Endothelial cell of umbilical vein (primary cell): ENCODE measurements around the gene SMAD3. TPM values are rescaled to one million over a fixed set of nuclear protein-coding genes. Genes with fewer than 3 reads are reported as not detected.

Experiments used
- BruUV-seq: library from RNA; stranded (reverse); fragments of 400-500 nt; replicated peaks from 2 replicates; lab custom pipeline; 2021; lab: Mats Ljungman, UMichigan
- CTCF ChIA-PET: fragments of 300-600, 350-600 bp; sonication (Branson Sonifier 250); formaldehyde crosslinking; loops from one replicate; lab custom pipeline; 2021; ENCODE audit warnings: antibody characterized with exemption, inconsistent platforms; lab: Charles Lee
- POLR2A ChIA-PET: fragments of 300-600, 350-600 bp; sonication (Branson Sonifier 250); formaldehyde crosslinking; loops from one replicate; lab custom pipeline; 2021; ENCODE audit warnings: antibody characterized with exemption, inconsistent platforms; lab: Charles Lee
- DNase-seq: peaks from one replicate; pipeline ENCODE4 v3.0.0-alpha.2; 2011; ENCODE audit warnings: low read depth, low spot score
- FAIRE-seq: peaks from 2 replicates; lab custom pipeline; 2011; peaks lifted over from hg19 to GRCh38; lab: Jason Lieb, UNC
- H2AFZ ChIP-seq: 2 replicates; pipeline ENCODE4 v1.6.0; 2012; ENCODE audit warnings: low read depth, low read length, control low read depth, inconsistent platforms
- H3K27ac ChIP-seq: 2 replicates; pipeline ENCODE4 v1.5.1; 2011; ENCODE audit warnings: low read depth, mild to moderate bottlenecking, control low read depth, low read length, moderate library complexity; ENCODE audit not compliant: insufficient read depth
- H3K27me3 ChIP-seq, 2 experiments: 2 replicates each; pipeline versions ENCODE4 v1.6.0 to v1.6.1; 2011; ENCODE audit warnings: low read length in 2 of 2, mixed read lengths in 1 of 2; ENCODE audit not compliant: control insufficient read depth in 2 of 2, insufficient read depth in 2 of 2
- H3K36me3 ChIP-seq, 2 experiments: 2 replicates in 1 of 2; 3 replicates in 1 of 2; pipeline ENCODE4 v1.5.1; 2011; ENCODE audit warnings: low read length in 2 of 2, mild to moderate bottlenecking in 1 of 2, moderate library complexity in 1 of 2; ENCODE audit not compliant: control insufficient read depth in 2 of 2, insufficient read depth in 2 of 2; ENCODE audit errors: extremely low read depth in 1 of 2
- H3K4me1 ChIP-seq: 3 replicates; pipeline ENCODE4 v1.5.1; 2011; ENCODE audit warnings: mild to moderate bottlenecking, low read length; ENCODE audit not compliant: control insufficient read depth, insufficient read depth; ENCODE audit errors: extremely low read depth
- H3K4me2 ChIP-seq: 2 replicates; pipeline ENCODE4 v1.6.1; 2011; ENCODE audit warnings: low read length, control low read depth, mixed read lengths; ENCODE audit not compliant: insufficient read depth
- H3K4me3 ChIP-seq, 3 experiments: fragments of 200-600 bp in 1 of 3; sonication (generic), shearing (Covaris generic) in 1 of 3; replicated peaks in 1 of 3; 2 replicates each; pipeline ENCODE4 v1.5.1; 2011 to 2016; ENCODE audit warnings: control low read depth in 3 of 3, low read length in 3 of 3, mild to moderate bottlenecking in 2 of 3, inconsistent platforms in 1 of 3, low read depth in 1 of 3, moderate library complexity in 1 of 3; ENCODE audit not compliant: insufficient read depth in 1 of 3
- H3K79me2 ChIP-seq: 2 replicates; pipeline ENCODE4 v1.6.0; 2012; ENCODE audit warnings: low read length, inconsistent platforms; ENCODE audit not compliant: control insufficient read depth, insufficient read depth
- H3K9ac ChIP-seq: replicated peaks from 2 replicates; pipeline ENCODE3; 2011; ENCODE audit warnings: low read length, control low read depth; ENCODE audit not compliant: insufficient read depth; ENCODE audit errors: extremely low read depth
- H3K9me1 ChIP-seq: replicated peaks from 3 replicates; pipeline ENCODE4 v1.6.0; 2011; ENCODE audit warnings: mild to moderate bottlenecking, low read length; ENCODE audit not compliant: control insufficient read depth, insufficient read depth; ENCODE audit errors: extremely low read depth
- H3K9me3 ChIP-seq: replicated peaks from 2 replicates; pipeline ENCODE4 v1.5.1; 2012; ENCODE audit warnings: low read length, inconsistent platforms; ENCODE audit not compliant: control insufficient read depth, insufficient read depth
- H4K20me1 ChIP-seq: replicated peaks from 2 replicates; pipeline ENCODE3; 2011; ENCODE audit warnings: mild to moderate bottlenecking, low read length; ENCODE audit not compliant: control insufficient read depth, insufficient read depth; ENCODE audit errors: extremely low read depth
- FOS ChIP-seq: IDR thresholded peaks from 2 replicates; pipeline ENCODE4 v1.6.1; 2011; ENCODE audit warnings: mild to moderate bottlenecking, low read length, moderate library complexity, borderline replicate concordance; ENCODE audit not compliant: insufficient read depth
- JUN ChIP-seq: IDR thresholded peaks from 2 replicates; pipeline ENCODE4 v1.6.1; 2011; ENCODE audit warnings: borderline replicate concordance, low read depth; ENCODE audit not compliant: insufficient read length, insufficient read depth
- MYC ChIP-seq: IDR thresholded peaks from one replicate; pipeline ENCODE4 v1.6.1; 2011; ENCODE audit warnings: mild to moderate bottlenecking, low read depth, low read length
- POLR2AphosphoS5 ChIP-seq: IDR thresholded peaks from 2 replicates; pipeline ENCODE4 v1.6.1; 2012; ENCODE audit warnings: low read depth, mild to moderate bottlenecking, control low read depth, low read length, moderate library complexity; ENCODE audit not compliant: insufficient read depth
- dilution Hi-C: fragments of 300-500 bp; cut with MboI; formaldehyde crosslinking; loops from one replicate; pipeline ENCODE4 v1.15.0; 2019; ENCODE audit warnings: low sequenced_read_pairs; ENCODE audit not compliant: extremely low pct_ligation_motif_present
- intact Hi-C: fragments of 100-400 bp; cut with micrococcal nuclease; formaldehyde crosslinking; loops from one replicate; pipeline ENCODE4 v1.10.0; 2022
- polyA plus RNA-seq, 4 experiments: library from polyadenylated mRNA; depleted of rRNA in 3 of 4; stranded (reverse) in 3 of 4; unstranded in 1 of 4; fragments of >200 nt; gene quantifications; 2 replicates each; pipeline versions ENCODE4 v1.2.1 to v1.2.3, GENCODE V29; 2011 to 2012; ENCODE audit warnings: missing spikeins in 1 of 4
- total RNA-seq: library from RNA; stranded (reverse); gene quantifications from 2 replicates; pipeline ENCODE4 v1.2.3, GENCODE V29; 2021

Gene SMAD3
- total and polyA plus RNA-seq, 2 donors (not counting 3 experiments of a cell fraction or from before 2014, with no cell fraction given): 56.4 to 88.2 TPM

DNA sequence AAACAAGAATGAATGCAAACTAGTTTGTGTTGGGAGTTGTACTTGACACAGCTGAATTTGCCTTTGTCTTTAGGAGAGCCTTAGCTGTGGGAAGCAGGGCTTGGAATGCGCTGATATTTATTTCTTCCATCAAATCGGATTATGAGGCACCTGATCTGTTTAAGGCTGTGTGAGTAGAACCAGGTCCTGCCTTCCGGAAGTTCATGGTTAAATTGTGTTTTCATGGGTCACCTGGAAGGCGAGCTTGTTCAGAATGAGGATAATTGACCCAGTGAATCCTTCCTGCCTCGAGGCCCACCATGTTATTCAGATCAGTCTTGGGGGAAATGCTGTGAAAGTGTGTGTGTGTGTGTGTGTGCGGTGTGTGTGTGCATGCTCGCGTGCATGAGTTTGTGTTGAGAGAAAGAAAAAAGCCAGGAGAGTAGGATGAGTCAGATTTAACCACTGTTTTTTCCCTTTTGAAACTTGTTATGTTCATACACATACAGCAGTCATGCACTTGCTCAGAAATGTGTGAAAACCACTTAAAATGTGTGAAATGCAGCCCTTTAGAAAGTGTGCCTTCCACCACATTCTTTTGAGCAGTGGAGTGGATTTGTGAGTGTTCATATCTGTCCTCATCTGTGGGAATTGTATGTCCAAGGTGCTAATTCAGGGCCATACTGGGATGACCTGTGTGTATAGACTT lies 36.7 kb downstream of the SMAD3 start:
- Histone ChIP-seq H3K4me1 (peaks cover 63% of the 10 kb centered on the region), H3K9ac (no peak overlapping the region), H3K79me2 (peaks cover 86% of the 10 kb centered on the region), H2AFZ (no peak overlapping the region), H3K27me3 (no peaks in the 10 kb centered on the region), H3K36me3 (no peaks in the 10 kb centered on the region), H4K20me1 (no peaks in the 10 kb centered on the region), H3K4me2 (no peak overlapping the region), H3K4me3 (no peak overlapping the region), H3K27ac (peak overlapping the region; percentile 95), H3K9me1 (no peaks in the 10 kb centered on the region), H3K9me3 (no peaks in the 10 kb centered on the region)
- DNase-seq (peak; percentile 77), FAIRE-seq (peak; percentile 77)
- dilution Hi-C loops: no loop called here
- ChIA-PET POLR2A (interaction anchor here (0.8 kb wide), 1 partner anchor 33 kb away, joined by 3 read pairs; no protein-coding TSS in a partner anchor), CTCF (interaction anchor here (1.0 to 1.4 kb wide), 3 partner anchors 21 to 77 kb away, joined by 3 to 7 read pairs (median 5); partner anchors contain the start of gene SMAD3)
- TF ChIP-seq FOS (peak; percentile 51), MYC (no peak), JUN (peak; percentile 35)
- intact Hi-C loops: no loop called here
- no TSS peak for BruUV-seq

GRCh38 chr15:67102599-67102929 lies 37.2 kb downstream of the SMAD3 start:
- POLR2A ChIA-PET: interaction anchor here (0.8 kb wide), 1 partner anchor 33 kb away, joined by 3 read pairs; no protein-coding TSS in a partner anchor
- peaks cover 86% of the 10 kb centered on the region for H3K79me2 ChIP-seq
- H3K27me3 ChIP-seq: no peaks in the 10 kb centered on the region
- H3K27ac ChIP-seq: peak overlapping the region; percentile 95
- no peak overlapping the region for H3K9ac ChIP-seq
- FAIRE-seq: no peak
- no peaks in the 10 kb centered on the region for H4K20me1 ChIP-seq
- no peak overlapping the region for H3K4me3 ChIP-seq
- dilution Hi-C loops (no loop called here), intact Hi-C loops (no loop called here)
- no TSS peak for BruUV-seq
- peaks cover 69% of the 10 kb centered on the region for H3K4me1 ChIP-seq
- H3K9me1 ChIP-seq: no peaks in the 10 kb centered on the region
- H2AFZ ChIP-seq: no peak overlapping the region
- no peak for DNase-seq
- no peak overlapping the region for H3K4me2 ChIP-seq
- CTCF ChIA-PET: interaction anchor here (1.0 kb wide), 1 partner anchor 32 kb away, joined by 5 read pairs; no protein-coding TSS in a partner anchor
- H3K36me3 ChIP-seq: no peaks in the 10 kb centered on the region
- TF ChIP-seq POLR2AphosphoS5 (no peak), FOS (no peak), MYC (no peak)
- no peaks in the 10 kb centered on the region for H3K9me3 ChIP-seq
